NT2/D1 (cell line): Measurements from ENCODE around the gene LPGAT1.

ENCODE experiments used
- SUZ12 ChIP-seq: IDR thresholded peaks from 2 replicates; pipeline ENCODE4 v1.6.1; 2011; ENCODE audit not compliant: insufficient read length, insufficient read depth; ENCODE audit errors: extremely low read depth
- YY1 ChIP-seq: IDR thresholded peaks from 2 replicates; pipeline ENCODE4 v1.6.1; 2011; ENCODE audit not compliant: insufficient read length, insufficient read depth

DNA sequence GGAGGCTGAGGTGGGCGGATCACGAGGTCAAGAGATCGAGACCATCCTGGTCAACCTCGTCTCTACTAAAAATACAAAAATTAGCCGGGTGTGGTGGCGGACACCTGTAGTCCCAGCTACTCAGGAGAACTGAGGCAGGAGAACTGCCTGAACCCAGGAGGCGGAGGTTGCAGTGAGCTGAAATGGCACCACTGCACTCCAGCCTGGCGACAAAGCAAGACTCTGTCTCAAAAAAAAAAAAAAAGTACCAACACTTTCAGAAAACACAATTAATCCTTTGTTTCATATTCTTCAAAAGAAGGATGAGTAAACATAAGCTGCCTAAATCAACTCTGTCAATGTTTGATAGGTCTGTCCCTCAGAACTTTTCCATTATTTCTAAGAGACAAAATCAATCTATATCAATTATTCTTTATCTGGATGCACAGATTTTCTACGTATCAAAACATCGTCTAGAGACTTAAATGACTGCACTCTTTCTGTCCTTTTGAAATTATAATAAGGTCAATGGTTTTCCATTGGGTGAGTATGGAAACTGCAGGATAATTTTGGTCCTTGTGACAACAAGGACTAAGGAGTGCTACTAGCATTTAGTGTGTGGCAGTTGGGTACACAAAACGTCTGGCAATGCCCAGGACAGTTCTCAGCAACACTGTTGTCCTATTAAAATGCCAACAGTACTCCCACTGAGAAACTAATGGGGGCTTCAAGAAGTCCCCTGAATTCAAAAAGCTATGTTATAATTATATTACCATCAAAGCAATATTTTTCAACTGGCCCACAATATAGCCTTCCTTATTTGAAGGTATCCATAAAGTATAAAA lies 40.7 kb downstream of the LPGAT1 start:
- TF ChIP-seq YY1 = no peak
- TF ChIP-seq SUZ12 = no peak
